ENCODE measurements around the gene ZNF649.

The ZNF649 gene

GRCh38 chr19:51887522-51888498 is 17.0 kb downstream of the ZNF649 start, which contains the start of gene ZNF577:
ZNF577 (minus strand) TSS chr19:51887951; CDS start chr19:51880382, 7,569 bp downstream.
- DNase-seq = no peak

DNA sequence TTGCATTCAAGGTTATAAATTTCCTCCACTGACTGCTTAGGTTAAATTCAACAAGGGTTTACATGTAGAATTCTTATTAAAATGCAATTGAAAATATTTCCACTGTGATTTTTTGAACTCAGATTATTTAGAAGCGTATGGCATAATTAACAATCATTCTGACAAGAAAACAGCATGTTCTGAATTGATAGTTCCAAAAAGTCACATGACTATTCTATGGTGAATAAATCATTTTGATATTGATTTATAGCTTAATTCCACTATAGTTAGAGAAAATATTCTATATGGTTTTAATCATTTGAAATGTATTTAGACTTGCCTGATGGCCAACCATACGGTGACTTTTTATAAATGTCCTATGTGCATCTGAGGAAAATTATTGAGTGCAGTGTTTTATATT is 20.1 kb downstream of the ZNF649 start:
- no peak for DNase-seq

- DNase-seq = no peak
These were observed 22.3 kb downstream of the ZNF649 start for GRCh38 chr19:51882518-51882917.

- DNase-seq = no peak
These were observed 31.7 kb downstream of the ZNF649 start for GRCh38 chr19:51873097-51873496.

GRCh38 chr19:51861870-51862622 is 42.8 kb downstream of the ZNF649 start:
- no peak for DNase-seq
